ENCODE measurements around the gene CDKL4.
"Not testable (repeated sequence)": the region's sequence is repeated elsewhere in the genome, so short reads cannot be mapped to it uniquely, and the experiment has no call there.

DNA sequence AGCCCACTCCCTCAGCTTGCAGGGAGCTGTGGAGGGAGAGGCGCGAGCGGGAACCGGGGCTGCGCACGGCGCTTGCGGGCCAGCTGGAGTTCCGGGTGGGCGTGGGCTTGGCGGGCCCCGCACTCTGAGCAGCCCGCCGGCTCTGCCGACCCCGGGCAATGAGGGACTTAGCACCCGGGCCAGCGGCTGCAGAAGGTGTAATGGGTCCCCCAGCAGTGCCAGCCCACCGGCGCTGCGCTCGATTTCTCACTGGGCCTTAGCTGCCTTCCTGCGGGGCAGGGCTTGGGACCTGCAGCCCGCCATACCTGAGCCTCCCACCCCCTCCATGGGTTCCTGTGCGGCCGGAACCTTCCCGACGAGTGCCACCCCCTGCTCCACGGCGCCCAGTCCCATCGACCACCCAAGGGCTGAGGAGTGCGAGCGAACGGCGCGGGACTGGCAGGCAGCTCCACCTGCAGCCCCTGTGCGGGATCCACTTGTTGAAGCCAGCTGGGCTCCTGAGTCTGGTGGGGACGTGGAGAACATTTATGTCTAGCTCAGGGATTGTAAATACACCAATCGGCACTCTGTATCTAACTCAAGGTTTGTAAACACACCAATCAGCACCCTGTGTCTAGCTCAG, 582 bp upstream of the CDKL4 start:
- TF ChIP-seq EZH2 (IDR thresholded peaks at IDR 0.05; ENCODE audit: low read length, missing control alignments), result not testable (repeated sequence)
- TF ChIP-seq, protein P1, sequence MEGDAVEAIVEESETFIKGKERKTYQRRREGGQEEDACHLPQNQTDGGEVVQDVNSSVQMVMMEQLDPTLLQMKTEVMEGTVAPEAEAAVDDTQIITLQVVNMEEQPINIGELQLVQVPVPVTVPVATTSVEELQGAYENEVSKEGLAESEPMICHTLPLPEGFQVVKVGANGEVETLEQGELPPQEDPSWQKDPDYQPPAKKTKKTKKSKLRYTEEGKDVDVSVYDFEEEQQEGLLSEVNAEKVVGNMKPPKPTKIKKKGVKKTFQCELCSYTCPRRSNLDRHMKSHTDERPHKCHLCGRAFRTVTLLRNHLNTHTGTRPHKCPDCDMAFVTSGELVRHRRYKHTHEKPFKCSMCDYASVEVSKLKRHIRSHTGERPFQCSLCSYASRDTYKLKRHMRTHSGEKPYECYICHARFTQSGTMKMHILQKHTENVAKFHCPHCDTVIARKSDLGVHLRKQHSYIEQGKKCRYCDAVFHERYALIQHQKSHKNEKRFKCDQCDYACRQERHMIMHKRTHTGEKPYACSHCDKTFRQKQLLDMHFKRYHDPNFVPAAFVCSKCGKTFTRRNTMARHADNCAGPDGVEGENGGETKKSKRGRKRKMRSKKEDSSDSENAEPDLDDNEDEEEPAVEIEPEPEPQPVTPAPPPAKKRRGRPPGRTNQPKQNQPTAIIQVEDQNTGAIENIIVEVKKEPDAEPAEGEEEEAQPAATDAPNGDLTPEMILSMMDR (conservative IDR thresholded peaks at IDR 0.05 in 1 of 2, IDR thresholded peaks at IDR 0.05 in 1 of 2; ENCODE audit: low read depth in 1 of 2, low read length in 2 of 2), result not testable (repeated sequence)
